ENCODE results near the gene STK32A.
"Not testable (repeated sequence)": the region's sequence is repeated elsewhere in the genome, so short reads cannot be mapped to it uniquely, and the experiment has no call there.

Gene STK32A

GRCh38 chr5:147234825-147235635 lies at the start of gene STK32A:
Gene STK32A, plus strand, starts transcription at chr5:147235026. Its CDS starts 4,609 bp downstream, at chr5:147239635.
- ATAC-seq: no peak

DNA sequence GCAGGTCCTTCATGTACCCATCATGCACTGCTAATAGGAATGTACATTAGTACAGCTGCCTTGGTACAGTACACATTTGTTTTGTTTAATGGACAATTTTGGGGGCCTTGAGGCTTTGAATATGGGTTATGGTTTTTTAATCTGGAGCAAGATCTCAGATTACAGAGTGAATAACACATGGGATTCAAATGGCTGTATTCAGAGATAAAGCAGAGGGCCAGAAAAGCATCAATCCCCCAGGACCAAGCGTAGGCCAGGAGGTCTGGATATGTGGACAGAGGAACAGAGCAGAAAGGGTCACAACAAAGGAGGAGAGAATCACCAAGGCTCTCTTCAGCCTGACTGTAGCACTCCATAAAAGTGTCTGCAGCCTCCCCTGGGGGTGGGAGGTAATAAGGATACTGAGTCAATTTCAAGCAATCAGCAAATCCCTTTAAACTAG lies 47.7 kb upstream of the STK32A start:
- no peak for ATAC-seq

- no peak for ATAC-seq
Observed at GRCh38 chr5:147188200-147189108, 46.4 kb upstream of the STK32A start.

DNA sequence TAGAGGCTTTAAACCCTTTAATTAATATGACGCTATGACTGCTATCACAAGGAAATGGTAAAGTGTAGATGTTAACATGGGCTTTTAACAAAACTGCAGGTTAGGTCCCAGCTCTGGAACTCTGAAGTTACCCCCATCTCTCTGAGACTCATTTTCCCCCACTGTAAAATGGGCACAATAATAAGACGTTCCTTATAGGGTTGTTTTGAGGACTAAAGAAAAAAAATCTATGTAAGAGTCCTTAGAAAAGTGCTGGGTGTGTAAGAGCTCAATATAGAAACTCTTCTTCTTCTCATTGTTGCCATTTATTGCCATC lies 45.8 kb upstream of the STK32A start:
- ATAC-seq: no peak

GRCh38 chr5:147190331-147190730 lies 44.5 kb upstream of the STK32A start:
- ATAC-seq: no peak

- ATAC-seq: no peak
Observed at GRCh38 chr5:147193123-147193522, 41.7 kb upstream of the STK32A start.

GRCh38 chr5:147200004-147200403 lies 34.8 kb upstream of the STK32A start:
- ATAC-seq: no peak

DNA sequence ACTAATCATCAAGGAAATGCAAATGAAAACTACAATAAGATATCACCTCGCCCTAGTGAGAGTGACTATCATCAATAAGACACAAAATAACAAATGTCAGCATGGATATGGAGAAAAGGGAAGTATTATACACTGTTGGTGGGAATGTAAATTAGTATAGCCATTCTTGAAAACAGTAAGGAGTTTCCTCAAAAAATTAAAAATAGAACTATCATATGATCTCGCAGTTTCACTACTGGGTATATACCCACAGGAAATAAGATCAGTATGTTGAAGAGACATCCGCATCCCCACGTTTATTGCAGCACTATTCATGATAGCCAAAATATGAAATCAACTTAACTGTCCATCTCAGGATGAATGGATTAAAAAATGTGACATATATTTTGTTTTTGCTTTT lies 31.6 kb upstream of the STK32A start:
- no peak for ATAC-seq

DNA sequence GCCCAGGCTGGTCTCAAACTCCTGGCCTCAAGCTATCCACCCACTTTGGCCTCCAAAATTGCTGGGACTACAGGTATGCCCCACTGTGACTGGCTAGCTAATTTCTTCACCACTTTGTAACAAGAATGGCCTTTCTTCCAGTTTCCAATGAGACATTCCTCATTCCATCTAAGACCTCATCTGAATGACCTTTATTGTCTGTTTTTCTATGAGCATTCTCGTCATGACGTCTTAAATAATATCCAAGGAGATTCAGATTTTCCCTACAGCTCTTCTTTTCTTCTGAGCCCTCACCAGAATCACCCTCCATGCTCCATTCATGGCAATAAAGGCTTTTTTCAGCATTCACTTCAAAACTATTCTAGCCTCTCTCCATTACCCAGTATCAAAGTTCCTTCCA lies 30.2 kb upstream of the STK32A start:
- ATAC-seq: no peak

GRCh38 chr5:147208134-147208533 lies 26.7 kb upstream of the STK32A start:
- ATAC-seq: no peak

DNA sequence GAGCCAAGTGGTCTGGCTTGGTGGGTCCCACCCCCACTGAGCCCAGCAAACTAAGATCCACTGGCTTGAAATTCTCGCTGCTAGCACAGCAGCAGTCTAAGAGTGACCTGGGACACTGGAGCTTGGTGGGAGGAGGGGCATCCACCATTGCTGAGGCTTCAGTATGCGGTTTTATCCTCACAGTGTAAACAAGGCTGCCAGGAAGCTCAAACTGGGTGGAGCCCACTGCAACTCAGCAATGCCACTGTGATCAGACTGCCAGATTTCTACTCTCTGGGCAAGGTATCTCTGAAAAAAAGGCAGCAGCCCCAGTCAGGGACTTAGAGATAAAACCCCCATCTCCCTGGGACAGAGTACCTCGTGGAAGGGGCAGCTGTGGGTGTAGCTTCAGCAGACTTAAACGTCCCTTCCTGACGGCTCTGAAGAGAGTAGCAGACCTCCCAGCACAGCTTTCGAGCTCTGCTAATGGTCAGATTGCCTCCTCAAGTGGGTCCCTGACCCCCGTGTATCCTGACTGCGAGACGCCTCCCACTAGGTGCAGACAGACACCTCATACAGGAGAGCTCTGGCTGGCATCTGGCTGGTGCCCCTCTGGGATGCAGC lies 18.2 kb upstream of the STK32A start:
- no peak for ATAC-seq

- no peak for ATAC-seq
Observed at GRCh38 chr5:147223343-147223742, 11.5 kb upstream of the STK32A start.

DNA sequence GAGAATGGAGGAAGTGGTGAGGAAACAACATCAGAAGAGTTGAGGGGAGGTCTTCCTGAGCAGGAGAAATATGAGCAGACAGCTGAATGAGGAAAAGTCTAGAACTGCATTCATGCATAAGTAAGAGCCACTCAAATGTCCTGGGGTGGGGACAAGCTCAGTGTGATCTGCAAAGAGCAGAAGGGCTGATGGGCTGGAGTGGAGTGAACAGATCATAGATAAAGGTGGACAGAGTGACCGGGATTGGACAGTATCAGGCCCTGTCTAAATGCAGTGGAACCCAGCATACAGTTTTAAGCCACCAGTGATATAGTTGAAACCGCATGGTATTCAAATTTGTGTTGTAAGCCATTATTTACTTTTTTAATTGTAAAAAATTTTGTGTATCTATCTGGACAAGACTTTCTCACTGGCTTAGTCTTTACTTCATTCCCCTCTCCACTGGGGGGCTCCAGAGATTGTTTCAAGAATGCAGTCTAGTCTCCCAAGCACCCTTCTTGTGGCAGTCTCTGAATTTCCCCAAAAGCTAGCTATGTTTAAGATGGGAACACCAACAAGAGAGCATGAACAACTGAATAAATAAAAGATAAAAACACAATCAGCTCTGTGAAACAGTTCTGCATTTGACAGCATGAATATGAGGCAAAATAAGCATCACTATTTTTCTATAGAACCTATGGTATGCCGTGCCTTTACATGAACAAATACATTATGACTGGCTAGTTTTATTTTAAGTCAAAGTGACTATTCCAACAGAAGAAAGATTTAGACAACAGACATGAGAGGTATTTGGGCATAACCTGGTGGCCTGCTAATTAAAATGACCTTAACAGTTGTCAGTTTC lies 10.7 kb upstream of the STK32A start:
- ATAC-seq: no peak

DNA sequence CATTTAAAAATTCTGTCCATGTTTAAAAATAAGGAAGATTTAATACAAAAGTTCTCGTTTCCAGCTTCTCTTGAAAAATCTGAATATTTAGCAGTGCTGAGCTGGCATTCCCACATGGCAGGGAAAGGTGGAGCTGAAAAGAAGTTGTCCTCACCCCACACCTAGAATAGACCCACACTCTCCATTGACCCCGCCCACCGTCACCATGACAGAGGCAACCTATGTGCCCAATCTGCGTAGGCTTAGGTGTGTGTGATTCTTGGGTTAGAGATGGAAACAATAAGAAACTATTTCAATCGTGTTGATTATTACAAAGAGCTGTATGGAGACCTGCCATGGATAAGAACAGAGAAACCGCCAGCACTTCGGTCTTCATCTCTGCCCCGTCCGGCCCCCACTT lies 8.9 kb upstream of the STK32A start:
- no peak for ATAC-seq

GRCh38 chr5:147226512-147226911 lies 8.3 kb upstream of the STK32A start:
- ATAC-seq: no peak

GRCh38 chr5:147234239-147234824 lies 494 bp upstream of the STK32A start:
- no peak for ATAC-seq

DNA sequence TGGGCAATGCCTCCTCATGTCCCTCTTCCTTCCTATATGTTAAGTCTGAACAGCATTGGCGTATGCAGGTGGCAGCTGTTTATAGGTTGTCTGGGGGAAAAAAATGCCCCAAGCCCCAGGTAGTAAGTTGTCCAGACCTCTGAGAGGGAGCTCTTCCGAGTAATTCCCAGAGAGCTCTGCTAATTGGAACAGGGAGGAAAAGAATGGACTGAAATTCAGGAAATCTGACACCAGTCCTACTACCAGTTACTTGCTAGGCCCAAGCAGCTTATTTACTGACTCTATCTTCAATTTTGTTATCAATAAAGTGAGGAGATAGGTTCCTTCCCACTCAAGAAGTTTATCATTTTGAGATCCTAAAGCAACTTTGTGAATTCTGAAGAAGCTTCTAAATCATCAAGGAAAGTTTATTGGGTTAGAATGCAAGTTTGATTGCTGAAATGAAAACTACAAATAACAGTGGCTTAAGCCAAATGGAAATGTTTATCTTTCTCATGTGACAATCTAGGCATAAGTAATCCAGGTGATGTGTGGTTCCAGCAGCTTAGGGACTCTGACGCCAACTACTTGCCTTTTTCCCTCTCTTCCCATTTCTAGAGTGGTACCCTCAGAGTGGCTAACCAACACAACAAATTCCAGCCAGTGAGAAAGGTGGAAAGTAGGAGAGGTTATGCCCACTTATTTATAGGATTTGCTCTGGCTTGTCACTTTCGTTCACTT lies 5.6 kb downstream of the STK32A start:
- no peak for ATAC-seq

DNA sequence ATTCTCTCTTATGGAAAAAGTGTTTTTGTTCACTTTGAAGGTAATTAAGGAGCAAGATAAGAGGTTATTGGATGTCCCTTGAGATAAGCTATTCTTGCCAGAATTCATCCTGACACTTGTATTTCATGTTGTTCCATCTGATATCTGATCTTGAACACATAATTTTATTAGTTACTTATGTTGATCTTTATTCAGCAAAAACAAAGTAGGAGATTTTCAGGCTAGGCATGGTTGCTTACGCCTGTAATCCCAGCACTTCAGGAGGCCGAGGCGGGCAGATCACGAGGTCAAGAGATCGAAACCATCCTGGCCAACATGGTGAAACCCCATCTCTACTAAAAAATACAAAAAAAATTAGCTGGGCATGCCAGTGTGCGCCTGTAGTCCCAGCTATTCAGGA lies 8.4 kb downstream of the STK32A start:
- ATAC-seq: not testable (repeated sequence)

DNA sequence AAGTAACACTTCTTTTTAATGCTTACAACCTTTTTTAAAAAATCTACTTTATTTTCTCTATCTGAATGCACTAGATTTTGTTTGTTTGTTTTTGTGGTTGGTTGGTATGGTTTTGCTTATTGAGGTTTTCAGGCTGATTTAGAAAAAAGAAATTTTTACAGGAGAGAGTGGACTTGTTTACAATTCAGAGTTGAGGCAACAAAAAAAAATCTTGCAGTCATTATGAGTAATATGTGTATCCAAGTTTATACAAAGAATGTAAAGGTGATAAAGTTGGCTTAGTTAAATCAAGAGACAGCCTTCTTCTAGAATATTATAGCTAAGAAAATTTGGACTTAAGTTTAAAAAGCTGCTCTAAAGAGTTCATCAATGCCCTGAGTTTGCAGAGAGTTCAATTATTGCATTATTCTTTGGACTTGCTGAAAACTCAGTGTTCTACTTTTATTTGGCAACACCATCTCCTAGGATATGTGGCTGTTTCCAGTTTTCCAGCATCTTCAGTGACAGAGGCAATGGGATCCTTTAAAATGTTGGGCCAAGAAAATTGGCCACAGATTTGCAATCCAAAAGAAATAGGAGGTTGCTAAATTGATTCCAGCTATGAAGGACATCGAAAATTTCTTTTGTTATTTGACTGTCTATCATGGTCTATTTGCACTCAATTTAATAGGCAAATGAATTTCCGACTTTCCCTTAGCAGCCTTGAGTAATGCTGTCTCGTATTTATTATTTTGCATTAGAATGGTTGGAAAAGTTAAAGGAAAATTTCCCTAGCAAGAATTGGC lies 10.7 kb downstream of the STK32A start:
- no peak for ATAC-seq

DNA sequence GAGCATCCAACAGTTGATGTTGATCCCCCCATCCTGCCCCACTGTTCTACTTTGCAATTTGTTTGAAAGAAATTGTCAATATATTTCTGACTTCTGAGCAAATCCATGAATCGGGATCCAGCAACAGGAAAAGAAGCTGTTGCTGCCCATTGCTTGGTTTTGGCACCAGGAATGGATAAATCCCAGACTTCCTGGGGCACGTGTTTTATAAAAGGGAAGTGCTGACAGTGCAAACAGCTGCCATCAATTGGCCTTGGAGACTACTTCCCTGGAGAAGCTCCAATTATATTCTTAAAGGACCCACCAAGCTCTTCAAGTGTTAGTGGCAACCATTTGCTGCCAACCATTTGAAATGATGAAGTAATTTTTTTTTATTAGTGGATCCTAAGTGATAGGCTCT lies 13.7 kb downstream of the STK32A start:
- no peak for ATAC-seq

GRCh38 chr5:147259837-147260236 lies 25.0 kb downstream of the STK32A start:
- ATAC-seq: no peak
